NCI-H1436 treated with DMSO at 0.1 percent for 48 hours (cell line): Measurements from ENCODE around the gene RPTOR.

Source experiments
- DNase-seq: peaks from one replicate; lab custom pipeline; 2025; lab: John Stamatoyannopoulos, UW

Gene RPTOR

GRCh38 chr17:80998748-80999535 lies 454.3 kb downstream of the RPTOR start:
- no peak for DNase-seq

GRCh38 chr17:80999536-81000333 lies 455.1 kb downstream of the RPTOR start:
- no peak for DNase-seq

GRCh38 chr17:81000334-81000630 lies 455.6 kb downstream of the RPTOR start:
- DNase-seq: no peak

DNA sequence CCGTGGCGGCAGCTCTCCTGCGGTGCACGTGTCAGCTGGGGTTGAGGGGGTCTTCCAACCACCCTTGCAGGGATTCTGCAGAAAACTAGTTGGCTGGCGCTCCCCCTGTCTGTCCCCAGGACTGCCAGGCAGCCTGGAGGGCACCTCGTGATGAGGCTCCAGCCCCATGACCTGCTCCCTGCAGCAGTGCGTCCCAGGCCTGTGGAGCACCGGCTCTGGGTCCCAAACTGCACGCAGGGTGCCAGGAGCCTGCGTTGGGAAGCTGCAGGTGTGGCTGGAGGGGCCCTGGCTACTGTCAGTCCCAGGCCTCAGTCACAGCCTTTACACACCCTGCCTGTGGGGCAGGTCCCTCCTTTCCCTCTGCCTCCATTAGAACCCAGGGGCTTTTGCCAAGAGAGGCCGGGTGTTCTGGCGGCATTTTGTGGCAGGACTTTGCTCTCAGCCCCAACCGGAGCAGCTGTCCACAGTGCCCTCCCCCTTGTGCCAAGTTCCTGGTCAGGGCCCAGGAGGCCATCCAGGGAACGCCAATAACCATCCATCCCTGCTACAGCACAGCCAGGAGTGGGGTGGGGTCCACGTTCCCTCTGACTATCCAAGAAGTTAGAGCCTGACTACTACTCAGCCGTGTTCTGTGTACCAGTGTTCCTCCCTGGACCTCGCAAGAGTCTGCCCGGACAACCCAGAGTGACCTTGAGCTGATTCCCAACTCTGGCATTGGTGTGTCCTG lies 456.2 kb downstream of the RPTOR start:
- no peak for DNase-seq

DNA sequence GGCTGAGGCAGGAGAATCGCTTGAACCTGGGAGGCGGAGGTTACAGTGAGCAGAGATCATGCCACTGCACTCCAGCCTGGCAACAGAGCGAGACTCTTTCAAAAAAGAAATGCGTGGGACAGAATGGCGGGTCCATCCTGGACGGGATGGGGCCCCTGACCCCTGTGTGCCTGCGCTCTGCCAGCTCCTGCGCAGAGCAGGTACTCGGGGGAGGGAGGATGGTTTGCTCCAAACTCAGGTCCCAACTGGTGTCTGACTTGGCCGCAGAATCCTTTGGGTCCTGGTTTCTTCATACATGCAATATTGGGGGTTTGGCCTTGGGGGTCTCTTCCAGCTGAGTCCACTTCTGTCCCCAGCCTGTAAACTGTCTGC lies 457.4 kb downstream of the RPTOR start:
- no peak for DNase-seq

- peak; percentile 58 for DNase-seq
These were observed 458.0 kb downstream of the RPTOR start for GRCh38 chr17:81002409-81003361.

- no peak for DNase-seq
These were observed 459.3 kb downstream of the RPTOR start for GRCh38 chr17:81003711-81004475.

DNA sequence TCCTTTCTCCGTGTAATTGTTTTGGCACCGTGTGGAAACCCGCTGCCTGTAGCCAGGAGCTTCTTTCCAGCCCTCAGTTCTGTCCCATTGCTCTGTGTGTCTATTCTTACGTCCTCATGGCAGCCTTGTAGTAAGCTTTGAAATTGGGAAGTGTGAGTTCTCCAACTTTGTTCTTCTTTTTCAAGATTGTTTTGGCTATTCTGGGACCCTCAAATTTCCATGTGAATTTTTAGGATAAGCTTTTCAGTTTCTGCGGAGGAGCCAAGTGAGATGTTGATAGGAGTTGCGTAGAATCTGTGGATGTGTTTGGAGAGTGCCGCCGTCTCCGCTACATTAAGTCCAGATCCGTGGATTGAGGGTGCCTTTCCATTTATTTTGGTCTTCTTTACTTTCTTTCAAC lies 462.3 kb downstream of the RPTOR start:
- DNase-seq: no peak

DNA sequence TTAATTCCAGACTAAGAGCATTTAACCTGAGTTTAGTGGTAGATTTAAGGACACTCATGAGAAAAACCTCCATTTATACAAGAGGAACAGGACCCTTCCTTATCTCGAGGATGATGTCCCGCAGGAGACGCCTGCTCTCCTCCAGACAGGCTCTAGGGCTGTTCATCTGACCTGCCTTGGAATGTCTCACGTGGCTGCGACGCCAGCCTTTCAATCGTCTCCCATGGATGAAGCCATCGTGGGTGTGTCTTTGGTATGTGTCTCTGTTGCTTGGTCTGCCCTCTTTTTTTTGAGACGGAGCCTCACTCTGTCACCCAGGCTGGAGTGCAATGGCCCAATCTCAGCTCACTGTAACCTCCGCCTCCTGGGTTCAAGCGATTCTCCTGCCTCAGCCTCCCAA lies 463.5 kb downstream of the RPTOR start:
- DNase-seq: no peak

GRCh38 chr17:81009136-81009535 lies 464.5 kb downstream of the RPTOR start:
- no peak for DNase-seq

DNA sequence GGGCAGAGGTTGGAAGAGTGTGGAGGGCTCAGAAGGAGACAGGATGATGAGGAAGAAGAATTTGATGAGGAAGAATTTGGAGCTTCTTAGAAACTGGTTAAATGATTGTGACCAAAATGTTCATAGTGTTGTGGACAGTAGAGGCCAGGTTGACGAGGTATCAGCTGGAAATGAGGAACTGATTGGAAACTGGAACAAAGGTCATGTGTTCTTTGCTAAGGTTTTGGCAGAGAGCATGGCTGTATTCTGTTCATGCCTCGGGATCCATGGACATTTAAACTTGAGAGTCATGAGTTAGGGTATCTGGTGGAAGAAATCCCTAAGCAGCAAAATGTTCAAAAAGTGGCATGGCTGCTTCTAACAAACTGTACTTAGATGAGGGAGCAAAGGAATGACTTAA lies 466.3 kb downstream of the RPTOR start:
- DNase-seq: no peak

- DNase-seq: no peak
These were observed 467.3 kb downstream of the RPTOR start for GRCh38 chr17:81011951-81012350.

- DNase-seq: no peak
These were observed 468.2 kb downstream of the RPTOR start for GRCh38 chr17:81012574-81013447.

DNA sequence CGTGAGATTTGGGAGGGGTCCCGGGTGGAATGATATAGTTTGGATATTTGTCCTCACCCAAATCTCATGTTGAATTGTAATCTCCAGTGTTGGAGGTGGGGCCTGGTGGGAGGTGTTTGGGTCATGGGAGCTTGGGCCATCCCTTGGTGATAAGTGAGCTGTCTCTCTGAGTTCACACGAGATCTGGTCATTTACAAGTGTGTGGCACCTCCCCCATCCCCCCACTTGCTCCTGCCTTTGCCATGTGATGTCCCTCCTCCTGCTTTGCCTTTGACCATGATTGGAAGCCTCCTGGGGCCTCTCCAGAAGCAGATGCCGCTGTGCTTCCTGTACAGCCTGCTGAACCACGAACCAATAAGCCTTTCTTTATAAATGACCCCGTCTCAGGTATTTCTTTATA lies 469.0 kb downstream of the RPTOR start:
- DNase-seq: no peak

DNA sequence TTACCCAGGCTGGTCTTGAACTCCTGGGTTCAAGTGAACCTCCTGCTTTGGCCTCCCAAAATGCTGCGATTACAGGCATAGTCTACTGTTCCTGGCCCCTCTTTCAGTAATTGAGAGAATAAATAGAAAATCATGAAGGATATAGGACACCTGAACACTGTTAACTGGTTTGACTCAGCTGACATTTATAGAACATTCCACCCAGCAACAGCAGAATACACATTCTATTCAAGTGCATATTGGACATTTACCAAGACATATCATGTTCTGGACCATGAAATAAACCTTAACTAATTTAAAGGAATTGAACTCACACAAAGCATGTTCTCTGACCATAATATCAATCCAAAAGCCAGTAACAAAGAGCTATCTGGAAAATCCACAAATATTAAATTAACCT lies 470.5 kb downstream of the RPTOR start:
- DNase-seq: no peak
